GM10248 (cell line): ENCODE measurements around the gene PRKCH.

Experiments
- CTCF ChIA-PET: fragments of 300-600 bp; sonication (Branson Sonifier 250); formaldehyde crosslinking; extraction: SDS; loops from one replicate; lab custom pipeline; 2021; ENCODE audit warnings: antibody characterized with exemption; lab: Yijun Ruan, JAX
- POLR2A ChIA-PET: fragments of 350-650 bp; sonication (Branson Sonifier 250); formaldehyde crosslinking; extraction: SDS; loops from one replicate; lab custom pipeline; 2020; ENCODE audit warnings: antibody characterized with exemption; lab: Yijun Ruan, JAX
- DNase-seq: peaks from one replicate; pipeline ENCODE4 v3.0.0; 2012; ENCODE audit errors: extremely low spot score
- CTCF ChIP-seq: IDR thresholded peaks from 2 replicates; pipeline ENCODE4 v1.5.1; 2012; ENCODE audit warnings: mild to moderate bottlenecking, low read depth; ENCODE audit errors: extremely low read depth, missing control alignments, control extremely low read depth

PRKCH gene

GRCh38 chr14:61397615-61398014, 76.2 kb downstream of the PRKCH start:
- ChIA-PET CTCF (no interaction called here), POLR2A (interaction anchor here (0.8 kb wide), 1 partner anchor 18 kb away, joined by 3 read pairs; no protein-coding TSS in a partner anchor)
- no peak for TF ChIP-seq CTCF
- DNase-seq: no peak

GRCh38 chr14:61398221-61398620, 76.8 kb downstream of the PRKCH start:
- POLR2A ChIA-PET: interaction anchor here (0.8 kb wide), 1 partner anchor 17 kb away, joined by 3 read pairs; no protein-coding TSS in a partner anchor
- no peak for DNase-seq
- CTCF ChIA-PET: no interaction called here
- no peak for TF ChIP-seq CTCF

GRCh38 chr14:61399365-61399764, 78.0 kb downstream of the PRKCH start:
- no peak for TF ChIP-seq CTCF
- no peak for DNase-seq
- ChIA-PET CTCF (interaction anchor here (1.0 to 1.9 kb wide), 2 partner anchors 9 to 12 kb away, joined by 3 to 7 read pairs; no protein-coding TSS in a partner anchor), POLR2A (no interaction called here)

DNA sequence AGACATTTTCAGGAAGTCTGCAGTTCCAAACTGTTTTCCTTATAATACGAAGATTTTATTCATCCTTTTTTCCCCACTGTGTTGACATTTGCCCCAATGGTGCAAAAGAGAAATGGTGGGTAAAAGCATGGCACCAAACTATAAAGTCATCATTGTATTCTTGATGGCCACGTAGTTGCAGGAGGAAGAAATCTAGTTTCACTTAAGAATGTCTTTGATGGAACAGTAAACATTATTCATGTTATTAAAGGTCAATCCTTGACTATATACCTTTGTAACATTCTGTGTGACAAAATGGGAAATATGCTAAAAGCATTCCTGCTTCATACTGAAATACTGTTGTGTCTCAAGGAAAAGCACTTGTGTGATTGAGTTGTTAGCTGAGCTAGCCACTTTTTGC, 80.1 kb downstream of the PRKCH start:
- ChIA-PET POLR2A (no interaction called here), CTCF (interaction anchor here (3.3 kb wide), 1 partner anchor 12 kb away, joined by 15 read pairs; no protein-coding TSS in a partner anchor)
- DNase-seq: no peak
- TF ChIP-seq CTCF: no peak

DNA sequence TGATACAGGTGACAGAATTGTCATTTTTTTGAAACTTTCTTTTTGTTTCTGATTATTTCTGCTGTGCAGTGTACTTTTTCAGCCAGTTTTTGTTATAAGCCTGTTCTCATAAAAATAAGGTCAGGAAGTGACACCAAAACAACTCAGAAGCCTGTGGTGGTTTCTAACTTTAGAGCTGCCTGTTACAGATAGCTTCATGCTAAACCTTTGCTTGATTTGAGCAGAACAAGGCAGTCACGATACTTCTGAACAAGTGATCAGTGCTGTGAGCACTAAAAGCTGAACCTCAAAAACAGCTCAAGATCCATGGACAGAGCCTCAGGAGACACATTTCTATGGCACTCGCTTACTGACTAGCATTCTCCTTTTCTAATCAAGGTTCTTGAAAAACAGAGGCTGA, 82.0 kb downstream of the PRKCH start:
- ChIA-PET CTCF (interaction anchor here (1.0 to 1.5 kb wide), 4 partner anchors 15 to 105 kb away, joined by 3 to 6 read pairs (median 4); no protein-coding TSS in a partner anchor), POLR2A (no interaction called here)
- TF ChIP-seq CTCF: no peak
- DNase-seq: peak; percentile 27

GRCh38 chr14:61404637-61405036, 83.3 kb downstream of the PRKCH start:
- CTCF ChIA-PET: interaction anchor here (1.0 to 1.6 kb wide), 2 partner anchors 11 to 22 kb away, joined by 3 to 6 read pairs; no protein-coding TSS in a partner anchor
- TF ChIP-seq CTCF: no peak
- no peak for DNase-seq
- POLR2A ChIA-PET: no interaction called here
